Activated T-cell treated with anti-CD3 and anti-CD28 coated beads for 48 hours (primary cell): Measurements from ENCODE around the gene PEAK3.
"Not testable (repeated sequence)": the region's sequence is repeated elsewhere in the genome, so short reads cannot be mapped to it uniquely, and the experiment has no call there.

ENCODE experiments used
- DNase-seq: peaks from one replicate; pipeline ENCODE4 v3.0.0-alpha.2; 2020; ENCODE audit warnings: low read depth

PEAK3 gene

GRCh38 chr19:2288818-2289713 lies 7.1 kb upstream of the PEAK3 start:
- no peak for DNase-seq

- no peak for DNase-seq
Observed at GRCh38 chr19:2288338-2288817, 6.4 kb upstream of the PEAK3 start.

- DNase-seq, result no peak
Observed at GRCh38 chr19:2287585-2288337, 5.8 kb upstream of the PEAK3 start.

GRCh38 chr19:2286402-2287140 lies 4.6 kb upstream of the PEAK3 start:
- no peak for DNase-seq

- DNase-seq, result no peak
Observed at GRCh38 chr19:2283835-2284507, 2.0 kb upstream of the PEAK3 start.

GRCh38 chr19:2282862-2283237 lies 875 bp upstream of the PEAK3 start:
- no peak for DNase-seq

GRCh38 chr19:2281265-2282061 lies 512 bp downstream of the PEAK3 start:
- DNase-seq, result not testable (repeated sequence)

DNA sequence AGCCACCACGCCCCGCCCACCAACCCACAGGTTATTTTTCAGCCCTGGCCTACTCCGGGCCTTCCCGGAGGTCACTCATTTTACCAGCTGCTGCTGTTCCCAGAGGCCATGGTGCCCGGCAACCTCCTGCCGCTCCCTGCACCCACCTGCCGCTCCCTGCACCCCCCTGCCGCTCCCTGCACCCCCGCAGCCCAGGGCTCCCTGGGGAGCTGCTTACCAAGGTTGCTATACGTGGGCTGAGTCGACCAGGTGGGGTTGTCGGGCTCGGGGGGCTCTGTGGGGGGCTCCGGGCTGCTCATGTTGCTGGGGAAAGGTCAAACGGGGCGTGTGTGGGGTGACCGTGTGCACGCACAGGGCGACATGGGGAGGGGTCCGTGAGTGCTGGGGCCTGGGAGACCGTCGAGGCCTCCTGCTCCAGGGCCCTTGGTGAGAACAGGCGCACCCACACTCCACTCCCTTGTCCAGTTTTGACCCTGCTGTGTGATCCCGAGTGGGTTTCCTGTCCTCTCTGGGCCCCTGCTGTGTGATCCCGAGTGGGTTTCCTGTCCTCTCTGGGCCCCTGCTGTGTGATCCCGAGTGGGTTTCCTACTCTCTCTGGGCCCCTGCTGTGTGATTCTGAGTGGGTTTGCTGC lies 1.2 kb downstream of the PEAK3 start:
- DNase-seq, result no peak

DNA sequence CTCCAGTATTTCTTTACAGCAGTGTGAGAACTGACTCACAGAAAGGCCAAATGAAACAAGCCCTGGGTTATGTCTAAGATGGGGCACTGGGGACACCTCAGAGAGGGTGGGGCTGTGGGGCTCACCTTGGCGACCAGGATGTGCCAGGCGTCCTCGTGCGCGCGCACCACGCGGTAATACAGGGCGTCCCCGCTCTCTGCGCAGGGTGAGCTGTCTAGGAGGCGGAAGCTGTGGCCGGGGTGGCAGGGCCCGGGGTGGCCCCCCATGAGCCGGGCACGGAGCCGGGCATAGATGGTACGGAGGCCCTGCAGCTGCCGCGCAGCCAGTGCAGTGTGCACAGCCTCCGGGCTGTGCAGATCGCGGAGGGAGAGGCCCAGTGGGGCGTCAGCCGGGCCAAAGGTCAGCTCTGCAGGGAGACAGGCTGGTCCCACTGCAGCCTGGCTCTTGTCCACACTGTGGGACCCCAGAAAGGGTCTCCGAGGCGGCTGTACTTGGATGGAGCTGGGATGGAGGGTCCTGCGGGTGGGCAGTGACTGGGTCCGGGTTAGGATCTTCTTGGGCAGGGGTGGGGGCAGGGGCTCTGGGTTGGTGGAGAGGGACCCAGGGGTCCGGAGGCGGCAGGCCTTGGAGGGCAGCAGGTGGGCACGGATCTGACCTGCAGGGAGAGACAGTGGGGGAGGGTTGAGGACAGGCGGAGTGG lies 3.4 kb downstream of the PEAK3 start:
- no peak for DNase-seq

DNA sequence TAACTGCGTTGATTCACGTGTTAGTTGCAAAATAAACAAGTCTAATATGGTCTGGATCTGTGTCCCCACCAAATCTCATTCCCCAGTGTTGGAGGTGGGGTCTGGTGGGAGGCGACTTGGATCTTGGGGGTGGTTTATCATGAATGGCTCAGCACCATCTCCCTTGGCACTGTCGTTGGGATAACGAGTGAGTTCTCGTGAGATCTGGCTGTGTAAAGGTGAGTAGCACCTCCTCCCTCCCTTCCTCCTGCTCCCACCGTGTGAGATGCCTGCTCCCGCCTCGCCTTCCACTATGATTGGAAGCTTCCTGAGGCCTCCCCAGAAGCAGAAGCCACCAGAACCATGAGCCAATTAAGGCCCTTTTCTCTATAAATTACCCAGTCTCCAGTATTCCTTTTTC lies 4.8 kb downstream of the PEAK3 start:
- no peak for DNase-seq

GRCh38 chr19:2276429-2276986 lies 5.5 kb downstream of the PEAK3 start:
- no peak for DNase-seq

DNA sequence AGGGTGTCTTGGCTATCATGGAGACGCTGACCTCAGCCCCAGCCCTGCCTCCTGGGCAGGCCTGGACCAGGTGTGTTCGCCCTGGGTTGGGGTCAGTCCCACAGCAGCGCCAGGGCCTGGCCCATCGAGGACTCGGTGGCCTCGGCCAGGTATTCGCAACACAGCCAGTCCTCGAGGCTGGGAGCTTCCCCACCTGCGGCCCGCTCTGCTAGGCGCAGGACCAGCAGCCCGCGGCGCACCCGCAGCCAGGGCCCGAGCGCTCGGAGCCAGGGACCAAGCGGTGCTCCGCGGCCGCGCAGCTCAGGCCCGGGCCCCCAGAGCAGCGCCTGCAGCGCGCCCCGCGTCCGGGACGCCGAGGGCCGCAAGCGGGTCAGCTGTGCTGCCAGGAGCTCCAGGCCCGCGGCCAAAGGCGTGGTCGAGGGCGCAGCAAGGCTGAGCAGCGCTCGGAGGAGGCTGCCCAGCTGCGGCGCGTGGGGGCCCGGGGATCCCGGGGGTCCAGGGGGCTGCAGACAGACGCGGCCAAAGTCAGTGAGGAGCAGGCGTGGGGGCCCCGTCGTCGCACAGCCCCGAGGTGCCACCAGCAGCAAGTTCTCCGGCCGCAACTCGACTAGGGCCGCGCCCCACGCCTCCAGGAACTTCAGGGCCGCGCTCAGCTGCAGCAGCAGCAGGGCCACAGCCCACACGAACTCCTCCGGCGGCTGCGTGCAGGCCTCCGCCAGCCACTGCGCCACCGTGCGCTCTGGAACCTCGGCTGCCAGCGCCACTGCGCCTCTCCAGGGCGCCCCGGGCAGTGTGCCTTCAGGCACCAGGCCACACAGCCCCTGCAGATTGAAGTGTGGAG lies 6.2 kb downstream of the PEAK3 start:
- DNase-seq, result no peak

GRCh38 chr19:2274931-2275535 lies 6.9 kb downstream of the PEAK3 start:
- DNase-seq, result no peak

DNA sequence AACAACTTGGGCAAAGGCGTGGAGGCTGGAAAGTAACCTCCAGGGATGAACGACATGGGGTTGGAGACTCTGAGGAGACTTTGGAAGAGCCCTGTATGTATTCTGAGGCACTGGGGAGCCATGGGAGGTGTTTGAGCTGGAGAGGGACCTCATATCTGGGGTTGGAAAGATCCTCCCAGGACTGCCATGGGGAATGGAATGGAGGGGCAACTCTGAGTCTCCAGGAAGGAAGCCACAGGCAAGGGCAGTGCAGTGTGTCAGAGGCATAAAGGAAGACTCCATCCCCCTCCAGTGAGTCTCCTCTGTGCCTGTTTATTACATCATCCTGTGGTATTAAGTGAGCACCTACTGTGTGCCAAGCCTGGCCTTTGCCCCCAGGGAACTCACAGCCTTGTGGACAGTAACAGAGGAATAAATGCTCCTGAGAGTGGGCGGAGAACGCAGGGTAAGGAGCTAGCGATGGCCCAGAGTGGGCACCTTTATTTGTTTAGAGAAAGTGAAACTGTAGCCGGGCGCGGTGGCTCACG lies 7.7 kb downstream of the PEAK3 start:
- no peak for DNase-seq

GRCh38 chr19:2273356-2274184 lies 8.4 kb downstream of the PEAK3 start:
- peak; percentile 79 for DNase-seq

- no peak for DNase-seq
Observed at GRCh38 chr19:2271234-2272103, 10.5 kb downstream of the PEAK3 start.
